ENCODE results near the gene HAO1. TPM values are rescaled to one million over a fixed set of nuclear protein-coding genes. Genes with fewer than 3 reads are reported as not detected.
A peak's percentile ranks its signal among the peaks of the same experiment; 100 is the strongest.

Gene HAO1
- total and polyA plus RNA-seq, 2 of the 13 experiments (the other 11 are each of a cell fraction or from before 2014, with no cell fraction given), result 0.03 TPM; not detected in 1

GRCh38 chr20:7866285-7866684, 74.0 kb downstream of the HAO1 start (continued):
- TF ChIP-seq TARDBP (CRISPR knock-in tag; IDR thresholded peaks at IDR 0.05) (no peak; the same call in 1 of the 2 replicates), SIN3B (IDR thresholded peaks at IDR 0.05; ENCODE audit: low read length) (no peak), RARA (CRISPR knock-in tag; IDR thresholded peaks at IDR 0.05) (0 out of 2 replicates have a peak, but pooled peaks have one; percentile 10), ZFP82 (CRISPR knock-in tag; IDR thresholded peaks at IDR 0.05; ENCODE audit: borderline replicate concordance) (no peak), TBP (CRISPR knock-in tag; IDR thresholded peaks at IDR 0.05) (no peak), NCOA1 (CRISPR knock-in tag; IDR thresholded peaks at IDR 0.05) (no peak), ATF4 (CRISPR knock-in tag; IDR thresholded peaks at IDR 0.05) (no peak), ZBTB7A (CRISPR knock-in tag; IDR thresholded peaks at IDR 0.05) (no peak), ZNF468 (CRISPR knock-in tag; IDR thresholded peaks at IDR 0.05) (no peak), ZNF33B (CRISPR knock-in tag; IDR thresholded peaks at IDR 0.05) (no peak), ZNF740 (CRISPR knock-in tag; IDR thresholded peaks at IDR 0.05) (no peak), YEATS4 (CRISPR knock-in tag; IDR thresholded peaks at IDR 0.05; ENCODE audit: borderline replicate concordance) (peak; percentile 53; the same call in 1 of the 2 replicates), GLI4 (CRISPR knock-in tag; IDR thresholded peaks at IDR 0.05; ENCODE audit: borderline replicate concordance) (no peak), ARNT (IDR thresholded peaks at IDR 0.05) (no peak), ZMYM3 (CRISPR knock-in tag; IDR thresholded peaks at IDR 0.05) (no peak), ZNF761 (CRISPR knock-in tag; conservative IDR thresholded peaks at IDR 0.05) (no peak), KLF13 (CRISPR knock-in tag; IDR thresholded peaks at IDR 0.05) (no peak)
- TF ChIP-seq, protein P1, sequence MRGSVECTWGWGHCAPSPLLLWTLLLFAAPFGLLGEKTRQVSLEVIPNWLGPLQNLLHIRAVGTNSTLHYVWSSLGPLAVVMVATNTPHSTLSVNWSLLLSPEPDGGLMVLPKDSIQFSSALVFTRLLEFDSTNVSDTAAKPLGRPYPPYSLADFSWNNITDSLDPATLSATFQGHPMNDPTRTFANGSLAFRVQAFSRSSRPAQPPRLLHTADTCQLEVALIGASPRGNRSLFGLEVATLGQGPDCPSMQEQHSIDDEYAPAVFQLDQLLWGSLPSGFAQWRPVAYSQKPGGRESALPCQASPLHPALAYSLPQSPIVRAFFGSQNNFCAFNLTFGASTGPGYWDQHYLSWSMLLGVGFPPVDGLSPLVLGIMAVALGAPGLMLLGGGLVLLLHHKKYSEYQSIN (CRISPR knock-in tag; IDR thresholded peaks at IDR 0.05; ENCODE audit: borderline replicate concordance), result no peak
- TF ChIP-seq, protein P2, sequence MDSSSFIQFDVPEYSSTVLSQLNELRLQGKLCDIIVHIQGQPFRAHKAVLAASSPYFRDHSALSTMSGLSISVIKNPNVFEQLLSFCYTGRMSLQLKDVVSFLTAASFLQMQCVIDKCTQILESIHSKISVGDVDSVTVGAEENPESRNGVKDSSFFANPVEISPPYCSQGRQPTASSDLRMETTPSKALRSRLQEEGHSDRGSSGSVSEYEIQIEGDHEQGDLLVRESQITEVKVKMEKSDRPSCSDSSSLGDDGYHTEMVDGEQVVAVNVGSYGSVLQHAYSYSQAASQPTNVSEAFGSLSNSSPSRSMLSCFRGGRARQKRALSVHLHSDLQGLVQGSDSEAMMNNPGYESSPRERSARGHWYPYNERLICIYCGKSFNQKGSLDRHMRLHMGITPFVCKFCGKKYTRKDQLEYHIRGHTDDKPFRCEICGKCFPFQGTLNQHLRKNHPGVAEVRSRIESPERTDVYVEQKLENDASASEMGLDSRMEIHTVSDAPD (CRISPR knock-in tag; IDR thresholded peaks at IDR 0.05), result no peak
- TF ChIP-seq, protein P3, sequence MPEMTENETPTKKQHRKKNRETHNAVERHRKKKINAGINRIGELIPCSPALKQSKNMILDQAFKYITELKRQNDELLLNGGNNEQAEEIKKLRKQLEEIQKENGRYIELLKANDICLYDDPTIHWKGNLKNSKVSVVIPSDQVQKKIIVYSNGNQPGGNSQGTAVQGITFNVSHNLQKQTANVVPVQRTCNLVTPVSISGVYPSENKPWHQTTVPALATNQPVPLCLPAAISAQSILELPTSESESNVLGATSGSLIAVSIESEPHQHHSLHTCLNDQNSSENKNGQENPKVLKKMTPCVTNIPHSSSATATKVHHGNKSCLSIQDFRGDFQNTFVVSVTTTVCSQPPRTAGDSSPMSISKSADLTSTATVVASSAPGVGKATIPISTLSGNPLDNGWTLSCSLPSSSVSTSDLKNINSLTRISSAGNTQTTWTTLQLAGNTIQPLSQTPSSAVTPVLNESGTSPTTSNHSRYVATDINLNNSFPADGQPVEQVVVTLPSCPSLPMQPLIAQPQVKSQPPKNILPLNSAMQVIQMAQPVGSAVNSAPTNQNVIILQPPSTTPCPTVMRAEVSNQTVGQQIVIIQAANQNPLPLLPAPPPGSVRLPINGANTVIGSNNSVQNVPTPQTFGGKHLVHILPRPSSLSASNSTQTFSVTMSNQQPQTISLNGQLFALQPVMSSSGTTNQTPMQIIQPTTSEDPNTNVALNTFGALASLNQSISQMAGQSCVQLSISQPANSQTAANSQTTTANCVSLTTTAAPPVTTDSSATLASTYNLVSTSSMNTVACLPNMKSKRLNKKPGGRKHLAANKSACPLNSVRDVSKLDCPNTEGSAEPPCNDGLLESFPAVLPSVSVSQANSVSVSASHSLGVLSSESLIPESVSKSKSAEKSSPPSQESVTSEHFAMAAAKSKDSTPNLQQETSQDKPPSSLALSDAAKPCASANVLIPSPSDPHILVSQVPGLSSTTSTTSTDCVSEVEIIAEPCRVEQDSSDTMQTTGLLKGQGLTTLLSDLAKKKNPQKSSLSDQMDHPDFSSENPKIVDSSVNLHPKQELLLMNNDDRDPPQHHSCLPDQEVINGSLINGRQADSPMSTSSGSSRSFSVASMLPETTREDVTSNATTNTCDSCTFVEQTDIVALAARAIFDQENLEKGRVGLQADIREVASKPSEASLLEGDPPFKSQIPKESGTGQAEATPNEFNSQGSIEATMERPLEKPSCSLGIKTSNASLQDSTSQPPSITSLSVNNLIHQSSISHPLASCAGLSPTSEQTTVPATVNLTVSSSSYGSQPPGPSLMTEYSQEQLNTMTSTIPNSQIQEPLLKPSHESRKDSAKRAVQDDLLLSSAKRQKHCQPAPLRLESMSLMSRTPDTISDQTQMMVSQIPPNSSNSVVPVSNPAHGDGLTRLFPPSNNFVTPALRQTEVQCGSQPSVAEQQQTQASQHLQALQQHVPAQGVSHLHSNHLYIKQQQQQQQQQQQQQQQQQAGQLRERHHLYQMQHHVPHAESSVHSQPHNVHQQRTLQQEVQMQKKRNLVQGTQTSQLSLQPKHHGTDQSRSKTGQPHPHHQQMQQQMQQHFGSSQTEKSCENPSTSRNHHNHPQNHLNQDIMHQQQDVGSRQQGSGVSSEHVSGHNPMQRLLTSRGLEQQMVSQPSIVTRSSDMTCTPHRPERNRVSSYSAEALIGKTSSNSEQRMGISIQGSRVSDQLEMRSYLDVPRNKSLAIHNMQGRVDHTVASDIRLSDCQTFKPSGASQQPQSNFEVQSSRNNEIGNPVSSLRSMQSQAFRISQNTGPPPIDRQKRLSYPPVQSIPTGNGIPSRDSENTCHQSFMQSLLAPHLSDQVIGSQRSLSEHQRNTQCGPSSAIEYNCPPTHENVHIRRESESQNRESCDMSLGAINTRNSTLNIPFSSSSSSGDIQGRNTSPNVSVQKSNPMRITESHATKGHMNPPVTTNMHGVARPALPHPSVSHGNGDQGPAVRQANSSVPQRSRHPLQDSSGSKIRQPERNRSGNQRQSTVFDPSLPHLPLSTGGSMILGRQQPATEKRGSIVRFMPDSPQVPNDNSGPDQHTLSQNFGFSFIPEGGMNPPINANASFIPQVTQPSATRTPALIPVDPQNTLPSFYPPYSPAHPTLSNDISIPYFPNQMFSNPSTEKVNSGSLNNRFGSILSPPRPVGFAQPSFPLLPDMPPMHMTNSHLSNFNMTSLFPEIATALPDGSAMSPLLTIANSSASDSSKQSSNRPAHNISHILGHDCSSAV (CRISPR knock-in tag; IDR thresholded peaks at IDR 0.05; ENCODE audit: borderline replicate concordance), result no peak
